ES-I3 (cell line): Measurements from ENCODE around the gene DPP7.

Source experiments
- H3K36me3 ChIP-seq: 2 replicates; pipeline ENCODE4 v1.6.1; 2013; ENCODE audit warnings: mild to moderate bottlenecking, low read length, control low read depth, moderate library complexity; ENCODE audit not compliant: insufficient read depth
- H3K4me1 ChIP-seq: 2 replicates; pipeline ENCODE4 v1.6.1; 2013; ENCODE audit warnings: mild to moderate bottlenecking, control low read depth, low read length; ENCODE audit not compliant: insufficient read depth
- H3K9ac ChIP-seq: 2 replicates; pipeline ENCODE4 v1.6.1; 2013; ENCODE audit warnings: low read depth, mild to moderate bottlenecking, low read length, moderate library complexity
- H3K9me3 ChIP-seq: 2 replicates; pipeline ENCODE4 v1.6.1; 2013; ENCODE audit warnings: mild to moderate bottlenecking, low read length, moderate library complexity; ENCODE audit not compliant: control insufficient read depth, insufficient read depth

Gene DPP7

DNA sequence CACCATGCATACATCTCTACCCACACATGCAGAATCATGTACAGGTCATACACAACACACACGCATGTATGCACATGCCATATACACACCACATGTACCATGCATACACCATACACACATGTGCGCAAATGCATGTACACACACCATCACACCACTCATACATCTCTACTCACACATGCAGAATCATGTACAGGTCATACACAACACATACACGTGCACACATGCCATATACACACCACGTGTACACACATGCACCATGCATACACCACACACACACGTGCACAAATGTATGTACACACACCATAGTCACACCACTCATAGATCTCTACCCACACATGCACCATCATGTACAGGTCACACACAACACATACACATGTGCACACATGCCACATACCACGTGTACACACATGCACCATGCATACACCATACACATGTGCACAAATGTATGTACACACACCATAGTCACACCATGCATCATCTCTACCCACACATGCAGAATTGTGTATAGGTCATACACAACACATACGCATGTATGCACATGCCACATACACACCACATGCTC, 38.4 kb upstream of the DPP7 start:
- peaks cover 5% of the 10 kb centered on the region; the same call in 1 of the 2 replicates for H3K4me1 ChIP-seq
- H3K9ac ChIP-seq, result no peak overlapping the region
- no peaks in the 10 kb centered on the region for H3K9me3 ChIP-seq
- no peaks in the 10 kb centered on the region for H3K36me3 ChIP-seq

DNA sequence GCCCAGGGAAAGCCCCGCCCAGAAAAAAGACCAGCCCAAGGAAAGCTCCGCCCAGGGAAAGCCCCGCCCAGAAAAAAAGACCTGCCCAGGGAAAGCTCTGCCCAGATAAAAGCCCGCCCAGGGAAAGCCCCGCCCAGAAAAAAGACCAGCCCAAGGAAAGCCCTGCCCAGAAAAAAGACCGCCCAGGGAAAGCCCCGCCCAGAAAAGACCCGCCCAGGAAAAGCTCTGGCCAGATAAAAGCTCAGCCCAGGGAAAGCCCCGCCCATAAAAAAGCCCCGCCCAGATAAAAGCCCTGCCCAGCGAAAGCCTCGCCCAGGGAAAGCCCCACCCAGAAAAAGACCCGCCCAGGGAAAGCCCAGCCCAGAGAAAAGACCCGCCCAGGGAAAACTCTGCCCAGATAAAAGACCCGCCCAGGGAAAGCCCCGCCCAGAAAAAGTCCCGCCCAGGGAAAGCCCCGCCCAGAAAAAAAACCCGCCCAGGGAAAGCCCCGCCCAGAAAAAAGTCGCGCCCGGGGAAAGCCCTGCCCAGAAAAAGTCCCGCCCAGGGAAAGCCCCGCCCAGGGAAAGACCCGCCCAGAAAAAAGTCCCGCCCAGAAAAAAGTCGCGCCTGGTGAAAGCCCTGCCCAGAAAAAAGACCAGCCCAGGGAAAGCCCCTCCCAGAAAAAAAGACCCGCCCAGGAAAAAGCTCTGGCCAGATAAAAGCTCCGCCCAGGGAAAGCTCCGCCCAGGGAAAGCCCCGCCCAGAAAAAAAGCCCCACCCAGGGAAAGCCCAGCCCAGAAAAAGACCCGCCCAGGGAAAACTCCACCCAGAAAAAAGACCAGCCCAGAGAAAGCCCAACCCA, 36.3 kb upstream of the DPP7 start:
- Histone ChIP-seq H3K36me3 (no peaks in the 10 kb centered on the region), H3K9ac (no peak overlapping the region), H3K4me1 (peaks cover 5% of the 10 kb centered on the region; the same call in 1 of the 2 replicates), H3K9me3 (no peaks in the 10 kb centered on the region)

DNA sequence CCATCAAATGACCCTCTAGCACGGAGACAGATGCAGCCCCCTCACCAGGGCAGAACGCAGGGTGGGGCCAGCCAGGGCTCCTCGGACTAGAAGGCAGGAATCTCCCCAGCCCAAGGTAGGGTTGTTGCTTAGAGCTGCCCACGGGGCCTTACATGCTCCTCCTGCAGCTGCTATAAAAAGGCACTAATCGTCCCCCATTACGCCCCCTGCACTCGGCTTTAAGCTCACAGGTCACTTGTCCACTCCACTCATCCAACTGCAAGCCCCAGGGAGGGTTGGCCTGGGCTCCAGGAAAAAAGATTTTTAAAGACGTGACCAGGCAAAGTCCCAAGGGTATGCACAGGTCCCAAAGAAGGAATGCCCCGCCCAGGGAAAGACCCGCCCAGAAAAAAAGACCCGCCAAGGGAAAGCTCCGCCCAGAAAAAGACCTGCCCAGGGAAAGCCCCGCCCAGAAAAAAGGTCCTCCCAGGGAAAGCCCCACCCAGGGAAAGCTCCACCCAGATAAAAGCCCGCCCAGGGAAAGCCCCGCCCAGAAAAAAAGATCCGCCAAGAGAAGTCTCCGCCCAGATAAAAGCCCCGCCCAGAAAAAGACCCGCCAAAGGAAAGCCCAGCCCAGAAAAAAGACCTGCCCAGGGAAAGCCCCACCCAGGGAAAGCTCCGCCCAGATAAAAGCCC, 35.5 kb upstream of the DPP7 start:
- Histone ChIP-seq H3K9ac (peak overlapping the region; percentile 38; the same call in 1 of the 2 replicates), H3K9me3 (no peaks in the 10 kb centered on the region), H3K4me1 (peaks cover 5% of the 10 kb centered on the region; the same call in 1 of the 2 replicates), H3K36me3 (no peaks in the 10 kb centered on the region)

DNA sequence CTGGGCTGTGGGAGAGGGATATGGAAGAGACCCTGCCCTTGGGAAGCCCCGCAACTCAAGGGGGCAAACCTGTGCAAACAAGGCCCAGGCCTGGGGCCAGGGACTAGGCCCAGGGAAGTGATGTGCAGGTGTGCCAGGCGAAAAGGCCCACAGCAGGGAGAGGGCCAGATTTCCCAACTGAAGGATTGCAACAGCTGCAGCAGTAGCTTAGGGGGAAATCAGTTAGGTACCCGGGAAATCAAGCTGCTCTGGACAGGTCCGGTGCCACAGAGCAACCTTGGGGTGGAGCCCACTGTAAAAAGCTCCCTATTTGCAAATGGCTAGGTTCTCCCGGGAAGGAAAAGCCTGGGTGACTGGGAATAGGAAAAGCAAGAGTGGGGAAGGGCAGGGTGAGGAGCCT, 34.8 kb upstream of the DPP7 start:
- no peaks in the 10 kb centered on the region for H3K9me3 ChIP-seq
- H3K36me3 ChIP-seq, result no peaks in the 10 kb centered on the region
- no peak overlapping the region for H3K9ac ChIP-seq
- peaks cover 5% of the 10 kb centered on the region; the same call in 1 of the 2 replicates for H3K4me1 ChIP-seq

DNA sequence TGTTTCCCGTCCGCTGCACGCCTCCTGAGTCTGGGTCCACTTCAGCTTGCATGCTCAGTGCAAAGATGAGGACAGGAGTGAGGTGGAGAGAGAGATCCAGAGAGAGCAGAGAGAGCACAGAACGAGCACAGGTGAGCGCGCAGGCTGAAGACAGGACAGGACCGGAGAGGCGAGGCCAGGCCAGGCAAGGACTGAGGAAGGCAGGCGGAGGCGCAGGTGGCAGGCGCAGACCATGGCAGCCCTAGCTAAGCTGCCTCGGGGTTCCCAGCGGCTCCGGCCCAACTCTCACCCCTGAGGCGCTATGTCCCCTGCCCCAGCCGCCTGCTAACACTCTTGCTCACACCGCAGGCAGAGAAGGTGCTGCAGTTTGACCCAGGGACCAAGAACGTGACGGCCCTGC, 34.1 kb upstream of the DPP7 start:
- peaks cover 5% of the 10 kb centered on the region; the same call in 1 of the 2 replicates for H3K4me1 ChIP-seq
- H3K36me3 ChIP-seq, result no peaks in the 10 kb centered on the region
- no peak overlapping the region for H3K9ac ChIP-seq
- H3K9me3 ChIP-seq, result no peaks in the 10 kb centered on the region

DNA sequence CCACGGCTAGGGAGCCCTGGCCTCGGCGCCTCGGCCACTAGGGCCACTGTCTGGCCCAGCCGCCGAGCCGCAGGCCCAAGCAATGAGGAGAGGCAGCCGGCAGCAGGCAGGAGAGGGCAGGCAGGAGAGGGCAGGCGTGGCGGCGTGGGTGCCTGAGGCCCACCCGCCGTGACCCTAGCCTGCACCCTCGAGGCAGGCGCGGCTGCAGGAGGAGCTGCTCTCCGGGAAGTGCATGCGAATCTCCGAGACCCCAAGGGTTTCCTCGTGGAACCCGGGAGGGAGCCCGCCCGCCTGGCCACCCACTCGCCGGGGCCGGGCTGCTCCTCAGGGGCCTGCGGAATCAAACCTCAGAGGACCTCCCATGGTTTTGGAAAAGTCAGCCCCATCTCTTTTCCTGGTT, 33.7 kb upstream of the DPP7 start:
- Histone ChIP-seq H3K4me1 (peaks cover 5% of the 10 kb centered on the region; the same call in 1 of the 2 replicates), H3K36me3 (no peaks in the 10 kb centered on the region), H3K9ac (no peak overlapping the region), H3K9me3 (no peaks in the 10 kb centered on the region)

DNA sequence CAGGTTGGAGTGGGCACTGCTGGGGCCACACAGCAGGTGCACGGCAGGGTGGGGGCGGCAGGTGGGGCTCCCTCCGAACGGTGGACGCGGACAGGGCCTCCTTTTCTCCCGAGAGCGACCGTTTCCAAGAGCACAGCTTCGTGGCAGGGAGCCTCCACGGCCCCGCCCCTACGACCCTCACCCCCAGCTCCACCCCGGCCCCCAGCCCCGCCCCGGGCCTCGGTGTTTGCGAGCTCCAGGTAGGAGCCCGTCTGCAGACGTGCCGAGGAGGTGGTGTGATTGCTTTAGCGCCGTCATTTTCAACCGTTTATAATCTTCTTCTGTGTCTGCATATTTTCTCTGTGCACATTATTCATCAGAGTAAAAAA, 33.2 kb upstream of the DPP7 start:
- Histone ChIP-seq H3K9me3 (no peaks in the 10 kb centered on the region), H3K36me3 (no peaks in the 10 kb centered on the region), H3K4me1 (peaks cover 5% of the 10 kb centered on the region; the same call in 1 of the 2 replicates), H3K9ac (no peak overlapping the region)

DNA sequence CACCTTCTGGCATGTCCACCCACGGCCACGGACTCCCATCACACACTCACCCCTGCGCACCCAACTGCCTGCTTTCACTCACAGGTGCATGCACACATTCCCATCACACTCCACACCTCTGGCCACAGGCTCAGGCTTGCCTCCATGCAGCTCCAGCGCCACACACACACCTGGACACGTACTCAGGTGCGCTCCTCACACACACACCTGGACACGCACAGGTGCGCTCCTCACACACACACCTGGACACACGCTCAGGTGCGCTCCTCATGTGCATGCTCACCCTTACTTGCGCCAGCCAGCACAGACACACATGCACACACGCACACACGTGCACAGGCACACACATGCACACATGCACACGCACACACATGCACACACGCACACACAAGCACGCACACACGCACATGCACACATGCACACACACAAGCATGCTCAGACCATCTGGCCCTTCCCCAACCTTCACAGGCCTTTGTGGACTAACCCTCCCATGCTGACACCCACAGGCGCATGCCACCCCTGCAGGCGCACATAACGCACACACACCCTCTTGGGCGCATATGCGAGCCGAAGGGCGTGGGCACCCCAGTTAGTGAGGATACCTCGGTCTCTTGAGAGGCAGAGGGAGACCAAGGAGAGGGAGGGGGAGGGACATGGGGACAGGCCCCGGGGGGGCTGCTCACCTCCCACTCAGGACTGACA, 32.7 kb upstream of the DPP7 start:
- Histone ChIP-seq H3K4me1 (peaks cover 5% of the 10 kb centered on the region; the same call in 1 of the 2 replicates), H3K36me3 (no peaks in the 10 kb centered on the region), H3K9me3 (no peaks in the 10 kb centered on the region), H3K9ac (no peak overlapping the region)

DNA sequence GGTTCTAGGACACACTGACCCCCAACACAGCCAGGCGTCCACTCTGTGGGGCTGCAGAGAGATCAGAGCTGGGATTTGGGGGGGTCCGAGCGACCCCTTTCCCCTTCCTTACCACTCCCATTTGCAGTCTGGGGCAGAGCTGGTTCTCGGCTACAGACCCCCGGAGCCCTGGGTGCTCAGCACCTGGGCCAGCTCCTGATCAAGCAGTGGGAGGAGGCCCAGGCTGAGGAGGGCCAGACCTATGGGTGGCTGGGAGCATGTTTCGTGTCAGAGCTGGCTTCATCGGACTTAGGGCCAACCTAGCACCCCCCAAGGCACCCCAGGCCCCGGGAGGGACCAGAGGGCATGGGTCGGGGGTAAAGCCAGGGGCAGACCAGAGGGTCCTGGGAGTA, 32.0 kb upstream of the DPP7 start:
- Histone ChIP-seq H3K4me1 (peaks cover 5% of the 10 kb centered on the region; the same call in 1 of the 2 replicates), H3K9ac (no peak overlapping the region), H3K9me3 (no peaks in the 10 kb centered on the region), H3K36me3 (no peaks in the 10 kb centered on the region)

DNA sequence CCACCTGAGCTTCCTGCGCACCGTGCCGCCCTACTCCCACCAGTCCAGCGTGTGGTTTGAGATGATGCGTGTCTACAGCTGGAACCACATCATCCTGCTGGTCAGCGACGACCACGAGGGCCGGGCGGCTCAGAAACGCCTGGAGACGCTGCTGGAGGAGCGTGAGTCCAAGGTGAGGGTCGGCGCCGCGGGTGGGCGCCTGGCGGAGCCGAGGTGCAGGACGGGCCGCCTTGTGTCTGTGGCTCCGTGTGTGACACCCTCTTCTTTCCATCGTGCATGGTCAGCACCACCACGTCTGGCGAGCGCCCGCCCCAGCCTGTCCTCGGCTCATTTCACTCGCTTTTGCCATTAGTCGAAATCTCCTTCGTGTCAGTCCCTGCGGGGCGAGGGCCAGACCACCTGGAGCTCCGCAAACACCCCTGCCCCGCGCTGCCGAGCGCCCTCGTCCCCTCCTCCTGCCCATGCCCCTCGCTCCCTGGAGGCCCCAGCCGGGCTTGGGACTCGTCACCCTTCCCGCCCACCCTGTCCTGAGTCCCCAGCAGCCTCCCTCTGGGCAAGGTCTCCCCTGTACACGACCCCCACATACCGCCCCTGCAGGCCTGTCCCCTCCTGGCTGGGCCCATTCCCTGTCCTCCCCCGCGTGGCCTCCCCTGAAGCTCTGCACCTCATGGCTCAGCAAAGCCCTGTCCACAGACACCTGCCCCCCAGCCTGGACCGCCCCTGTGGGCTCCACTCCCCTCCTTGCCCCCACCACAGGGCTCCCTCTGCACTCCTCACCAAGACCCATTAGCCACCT, 31.4 kb upstream of the DPP7 start:
- Histone ChIP-seq H3K9me3 (no peaks in the 10 kb centered on the region), H3K4me1 (peaks cover 5% of the 10 kb centered on the region; the same call in 1 of the 2 replicates), H3K36me3 (no peaks in the 10 kb centered on the region), H3K9ac (no peak overlapping the region)

DNA sequence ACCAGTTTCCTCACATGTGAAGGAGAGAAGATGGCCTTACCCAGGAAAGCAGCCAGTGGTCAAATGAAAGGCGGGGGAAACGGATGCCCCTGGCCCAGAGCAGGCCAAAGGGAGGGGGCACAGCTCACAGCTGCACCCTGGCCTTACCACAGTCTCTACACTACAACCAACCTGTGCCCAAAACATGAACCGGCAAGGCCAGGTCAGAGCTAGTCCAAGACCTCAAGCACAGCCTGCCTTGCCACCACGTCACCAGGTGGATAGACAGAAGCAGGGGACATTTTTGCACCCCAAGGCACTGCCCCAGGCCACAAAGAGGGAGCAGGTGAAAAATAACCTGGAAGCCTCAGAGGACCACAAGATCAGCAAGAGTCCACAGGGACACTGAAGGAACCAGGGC, 28.9 kb upstream of the DPP7 start:
- H3K4me1 ChIP-seq, result no peaks in the 10 kb centered on the region; the same call in 1 of the 2 replicates
- no peaks in the 10 kb centered on the region for H3K36me3 ChIP-seq
- H3K9ac ChIP-seq, result no peak overlapping the region
- no peaks in the 10 kb centered on the region for H3K9me3 ChIP-seq

DNA sequence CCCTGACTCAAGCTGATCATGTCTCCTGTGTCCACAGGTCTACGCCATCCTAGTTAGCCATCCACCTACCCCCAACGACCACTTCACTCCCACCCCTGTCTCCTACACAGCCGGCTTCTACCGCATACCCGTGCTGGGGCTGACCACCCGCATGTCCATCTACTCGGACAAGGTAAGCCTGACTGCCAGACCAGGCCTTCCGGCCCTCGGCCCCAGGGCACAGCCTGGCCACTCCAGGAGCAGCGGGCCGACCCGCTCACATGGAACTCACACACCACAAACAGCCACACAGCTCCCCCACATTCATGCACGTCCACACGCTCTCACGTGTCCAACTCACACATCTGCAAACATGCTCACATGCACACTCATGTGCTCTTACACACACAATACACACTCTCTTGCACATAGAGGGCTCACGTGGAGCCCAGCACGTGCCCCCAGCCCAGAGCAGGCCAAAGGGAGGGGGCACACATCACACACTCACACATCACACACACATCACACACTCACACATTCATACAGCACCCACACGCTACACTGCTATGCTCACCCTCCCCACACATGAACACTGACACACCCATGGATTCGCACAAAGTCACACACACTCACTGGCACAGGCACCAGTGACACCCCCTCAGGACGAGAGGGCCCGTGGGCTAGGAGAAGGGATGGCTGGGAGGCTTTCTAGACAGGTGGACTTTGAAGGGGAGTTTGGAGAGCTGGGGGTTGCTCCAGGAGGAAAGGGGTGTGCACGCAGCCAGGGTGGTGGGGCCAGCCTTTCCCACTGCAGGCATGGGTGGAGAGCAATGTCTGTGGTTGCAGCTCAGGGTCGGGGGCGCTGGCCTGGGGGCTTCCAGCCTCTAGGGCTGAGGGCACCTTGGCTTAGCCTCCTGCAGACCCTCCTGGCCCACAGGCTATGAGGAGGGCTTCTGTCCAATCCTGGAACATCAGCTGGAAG, 27.7 kb upstream of the DPP7 start:
- H3K4me1 ChIP-seq, result no peaks in the 10 kb centered on the region; the same call in 1 of the 2 replicates
- no peaks in the 10 kb centered on the region for H3K9me3 ChIP-seq
- H3K9ac ChIP-seq, result no peak overlapping the region
- no peaks in the 10 kb centered on the region for H3K36me3 ChIP-seq
